Mammary epithelial cell (primary cell): Measurements from ENCODE around the gene LRRC8B.

Experiments
- CTCF ChIP-seq, 2 donors: IDR thresholded peaks in 1 of 2; conservative IDR thresholded peaks in 1 of 2; 2 replicates each; pipeline ENCODE4 v1.5.1; 2011 to 2012; ENCODE audit warnings: inconsistent platforms in 2 of 2, low read length in 2 of 2, mild to moderate bottlenecking in 2 of 2, control low read depth in 1 of 2, low read depth in 1 of 2; ENCODE audit not compliant: insufficient read depth in 1 of 2; ENCODE audit errors: extremely low read depth in 1 of 2
- EZH2 ChIP-seq: IDR thresholded peaks from 2 replicates; pipeline ENCODE4 v1.6.1; 2012; ENCODE audit warnings: low read length, inconsistent platforms, borderline replicate concordance

GRCh38 chr1:89542345-89542744 lies 17.7 kb downstream of the LRRC8B start:
- TF ChIP-seq CTCF (conservative IDR thresholded peaks at IDR 0.05 in 1 of 2, IDR thresholded peaks at IDR 0.05 in 1 of 2; ENCODE audit: extremely low read depth in 1 of 2, insufficient read depth in 1 of 2, low read depth in 1 of 2, low read length in 2 of 2), result no peak
- no peak for TF ChIP-seq EZH2
